ENCODE results near the gene ZNF800. TPM values are rescaled to one million over a fixed set of nuclear protein-coding genes. Genes with fewer than 3 reads are reported as not detected.

The ZNF800 gene
- total and polyA plus RNA-seq, 2 of the 8 experiments (the other 6 are each of a cell fraction or from before 2014, with no cell fraction given): 1.0 to 6.5 TPM

DNA sequence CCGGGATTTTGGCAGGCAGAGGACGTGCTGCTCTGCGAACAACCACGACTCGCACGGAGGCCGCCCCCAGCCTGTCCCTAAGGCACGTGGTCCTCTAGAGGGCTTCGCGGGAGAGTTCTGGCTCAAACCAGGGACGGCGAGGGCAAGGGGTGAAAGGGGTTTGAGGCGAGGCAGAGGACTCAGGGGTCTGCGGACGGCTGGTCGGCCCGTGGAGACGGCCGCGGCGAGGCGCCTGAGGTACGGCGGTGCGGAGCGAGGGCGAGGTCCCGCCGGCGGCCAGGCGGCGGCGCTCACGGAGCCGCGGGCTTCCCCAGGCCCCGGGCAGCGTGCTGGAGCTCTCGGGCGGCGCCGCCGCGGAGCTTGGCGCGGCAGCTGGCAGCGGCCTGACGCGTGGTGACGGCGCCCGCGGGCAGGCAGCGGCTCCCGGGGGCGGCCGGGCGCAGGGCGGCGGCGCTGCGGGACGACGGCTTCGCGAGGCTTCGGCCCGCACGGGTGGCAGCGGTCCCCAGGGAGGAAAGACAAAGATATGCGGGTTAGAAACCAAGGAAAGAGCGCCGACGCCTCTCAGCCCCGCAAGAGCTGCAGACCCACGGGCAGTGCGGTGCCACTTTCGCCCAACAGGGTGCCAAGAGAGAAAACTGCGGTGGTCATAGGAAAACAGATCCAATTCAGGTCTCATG, 44.8 kb downstream of the ZNF800 start:
- Histone ChIP-seq H2BK120ac (replicated peaks; ENCODE audit: low read depth, low read length) (no peak overlapping the region), H3K56ac (replicated peaks; ENCODE audit: insufficient read length, low read depth, low read length) (no peak overlapping the region), H2BK15ac (ENCODE audit: low read length) (no peak overlapping the region), H3K14ac (ENCODE audit: insufficient read length) (no peak overlapping the region), H2AFZ (ENCODE audit: low read length) (peak overlapping the region; percentile 99), H3K4me1 (replicated peaks in 1 of 4; ENCODE audit: control insufficient read depth in 3 of 4, insufficient read depth in 4 of 4, low read length in 3 of 4) (peaks cover 0 to 2% (median under 1%) of the 10 kb centered on the region in 4 experiments; a peak in 1 of 7 replicates), H3K27ac (ENCODE audit: low read depth, low read length) (no peak overlapping the region), H3K23ac (ENCODE audit: insufficient read length) (no peak overlapping the region), H4K5ac (ENCODE audit: insufficient read length, low read depth, low read length) (no peak overlapping the region), H3K9ac (replicated peaks in 1 of 4; ENCODE audit: extremely low read depth in 1 of 4, low read depth in 3 of 4, low read length in 3 of 4) (peak overlapping the region in 1 of 4 experiments; percentile 6; a peak in 2 of 7 replicates), H4K91ac (replicated peaks; ENCODE audit: insufficient read length, low read length) (no peak overlapping the region), H2AK5ac (ENCODE audit: low read depth, low read length) (no peak overlapping the region), H2BK5ac (ENCODE audit: low read depth, low read length) (no peak overlapping the region), H3K79me2 (ENCODE audit: control insufficient read depth in 1 of 2, insufficient read depth in 2 of 2, low read length in 2 of 2) (no peaks in the 10 kb centered on the region), H3K23me2 (ENCODE audit: low read depth, low read length) (no peaks in the 10 kb centered on the region), H2BK12ac (ENCODE audit: low read depth, low read length) (no peak overlapping the region), H3K9me3 (ENCODE audit: insufficient read depth in 2 of 2, low read depth in 1 of 2, low read length in 1 of 2) (no peaks in the 10 kb centered on the region), H4K20me1 (replicated peaks in 1 of 2; ENCODE audit: control insufficient read depth in 1 of 2, insufficient read depth in 2 of 2, low read length in 2 of 2) (no peaks in the 10 kb centered on the region), H3K4me3 (ENCODE audit: extremely low read depth in 1 of 4, insufficient read depth in 2 of 4, low read depth in 3 of 4, low read length in 4 of 4) (peak overlapping the region; percentile 5 to 54 (median 39); a peak in 7 of 8 replicates), H3K79me1 (ENCODE audit: low read depth, low read length) (no peaks in the 10 kb centered on the region), H3K4ac (replicated peaks; ENCODE audit: insufficient read length, low read depth, low read length) (no peak overlapping the region), H4K8ac (ENCODE audit: extremely low read depth, insufficient read depth, low read length) (peak overlapping the region; percentile 92; the same call in 1 of the 2 replicates), H3K36me3 (ENCODE audit: control insufficient read depth in 2 of 4, insufficient read depth in 4 of 4, low read length in 3 of 4) (no peaks in the 10 kb centered on the region; a peak in 1 of 8 replicates), H2BK20ac (ENCODE audit: low read length) (no peak overlapping the region), H3K27me3 (replicated peaks in 1 of 4; ENCODE audit: control insufficient read depth in 3 of 4, extremely low read depth in 1 of 4, insufficient read depth in 3 of 4, low read length in 3 of 4) (peaks cover 7 to 26% (median 16%) of the 10 kb centered on the region in 4 experiments), H3K18ac (ENCODE audit: extremely low read depth, low read length) (no peak overlapping the region; the same call in 1 of the 2 replicates), H3K4me2 (ENCODE audit: insufficient read depth in 1 of 2, low read depth in 2 of 2, low read length in 2 of 2) (peak overlapping the region; percentile 23 to 78)
- FAIRE-seq (no peak), DNase-seq (ENCODE audit: low read depth in 1 of 2, low spot score in 2 of 2) (peak; percentile 50 to 84)
- ChIA-PET CTCF (ENCODE audit: partially characterized antibody) (interaction anchor here (0.5 to 2.8 kb wide), 26 partner anchors 9 to 561 kb away, joined by 3 to 15 read pairs (median 4); no protein-coding TSS in a partner anchor), POLR2A (ENCODE audit: partially characterized antibody) (no interaction called here)
- WGBS, 2 experiments (ENCODE audit: extremely low coverage in 1 of 2, insufficient coverage in 1 of 2, insufficient read length in 1 of 2, insufficient replicate concordance in 2 of 2, low coverage in 1 of 2, low lambda C conversion rate in 2 of 2, missing lambda C conversion rate in 1 of 2): 6% methylated on average over 55 of the region's 79 CpGs; no CpG with 5 or more reads in 1 of the 2 experiments
- TF ChIP-seq BRCA1 (IDR thresholded peaks at IDR 0.05; ENCODE audit: low read depth, low read length): no peak
- no peak for TF ChIP-seq ZNF274 (IDR thresholded peaks at IDR 0.05; ENCODE audit: borderline replicate concordance, extremely low read depth, low read length)
- TF ChIP-seq RAD21 (IDR thresholded peaks at IDR 0.05 in 1 of 2, conservative IDR thresholded peaks at IDR 0.05 in 1 of 2; ENCODE audit: low read depth in 2 of 2, low read length in 2 of 2): peak; percentile 31 to 71
- TF ChIP-seq, protein P1, sequence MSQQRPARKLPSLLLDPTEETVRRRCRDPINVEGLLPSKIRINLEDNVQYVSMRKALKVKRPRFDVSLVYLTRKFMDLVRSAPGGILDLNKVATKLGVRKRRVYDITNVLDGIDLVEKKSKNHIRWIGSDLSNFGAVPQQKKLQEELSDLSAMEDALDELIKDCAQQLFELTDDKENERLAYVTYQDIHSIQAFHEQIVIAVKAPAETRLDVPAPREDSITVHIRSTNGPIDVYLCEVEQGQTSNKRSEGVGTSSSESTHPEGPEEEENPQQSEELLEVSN (IDR thresholded peaks at IDR 0.05): peak; percentile 97
- peak; percentile 47; the same call in 1 of the 2 replicates for TF ChIP-seq SUZ12 (IDR thresholded peaks at IDR 0.05; ENCODE audit: low read length)
- TF ChIP-seq, protein P2, sequence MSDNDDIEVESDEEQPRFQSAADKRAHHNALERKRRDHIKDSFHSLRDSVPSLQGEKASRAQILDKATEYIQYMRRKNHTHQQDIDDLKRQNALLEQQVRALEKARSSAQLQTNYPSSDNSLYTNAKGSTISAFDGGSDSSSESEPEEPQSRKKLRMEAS (IDR thresholded peaks at IDR 0.05): peak; percentile 97
- TF ChIP-seq EGR1 (IDR thresholded peaks at IDR 0.05; ENCODE audit: borderline replicate concordance, low read depth, low read length): 0 out of 2 replicates have a peak, but pooled peaks have one; percentile 31
- TF ChIP-seq, protein P3, sequence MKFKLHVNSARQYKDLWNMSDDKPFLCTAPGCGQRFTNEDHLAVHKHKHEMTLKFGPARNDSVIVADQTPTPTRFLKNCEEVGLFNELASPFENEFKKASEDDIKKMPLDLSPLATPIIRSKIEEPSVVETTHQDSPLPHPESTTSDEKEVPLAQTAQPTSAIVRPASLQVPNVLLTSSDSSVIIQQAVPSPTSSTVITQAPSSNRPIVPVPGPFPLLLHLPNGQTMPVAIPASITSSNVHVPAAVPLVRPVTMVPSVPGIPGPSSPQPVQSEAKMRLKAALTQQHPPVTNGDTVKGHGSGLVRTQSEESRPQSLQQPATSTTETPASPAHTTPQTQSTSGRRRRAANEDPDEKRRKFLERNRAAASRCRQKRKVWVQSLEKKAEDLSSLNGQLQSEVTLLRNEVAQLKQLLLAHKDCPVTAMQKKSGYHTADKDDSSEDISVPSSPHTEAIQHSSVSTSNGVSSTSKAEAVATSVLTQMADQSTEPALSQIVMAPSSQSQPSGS (IDR thresholded peaks at IDR 0.05; ENCODE audit: low read length): no peak
